Omental fat pad (tissue), 4 donors: ENCODE data around the gene COX6B2. TPM values are rescaled to one million over a fixed set of nuclear protein-coding genes. Genes with fewer than 3 reads are reported as not detected.

Experiments
- ATAC-seq: fragments of 150-250 bp; one replicate; pipeline ENCODE4 v1.9.1; 2016; ENCODE audit warnings: mild to moderate bottlenecking, moderate library complexity; ENCODE audit not compliant: low FRiP score
- DNase-seq: peaks from one replicate; pipeline ENCODE4 v3.0.0-alpha.2; 2019; ENCODE audit warnings: low spot score
- total RNA-seq, 4 donors: library from RNA; depleted of rRNA; stranded (reverse); fragments of >200 nt; gene quantifications; one replicate each; pipeline ENCODE4 v1.1.0, GENCODE V29; 2016
- TF ChIP-seq, protein P1 (sequence below), 3 donors: fragments of 450-650 bp; IDR thresholded peaks; one replicate each; pipeline ENCODE4 v1.5.1; 2016 to 2017; ENCODE audit warnings: antibody characterized with exemption in 3 of 3, mild to moderate bottlenecking in 3 of 3, moderate library complexity in 2 of 3

COX6B2 gene
- total RNA-seq, 4 donors from 2014 or later: 0.56 TPM; not detected in 3

DNA sequence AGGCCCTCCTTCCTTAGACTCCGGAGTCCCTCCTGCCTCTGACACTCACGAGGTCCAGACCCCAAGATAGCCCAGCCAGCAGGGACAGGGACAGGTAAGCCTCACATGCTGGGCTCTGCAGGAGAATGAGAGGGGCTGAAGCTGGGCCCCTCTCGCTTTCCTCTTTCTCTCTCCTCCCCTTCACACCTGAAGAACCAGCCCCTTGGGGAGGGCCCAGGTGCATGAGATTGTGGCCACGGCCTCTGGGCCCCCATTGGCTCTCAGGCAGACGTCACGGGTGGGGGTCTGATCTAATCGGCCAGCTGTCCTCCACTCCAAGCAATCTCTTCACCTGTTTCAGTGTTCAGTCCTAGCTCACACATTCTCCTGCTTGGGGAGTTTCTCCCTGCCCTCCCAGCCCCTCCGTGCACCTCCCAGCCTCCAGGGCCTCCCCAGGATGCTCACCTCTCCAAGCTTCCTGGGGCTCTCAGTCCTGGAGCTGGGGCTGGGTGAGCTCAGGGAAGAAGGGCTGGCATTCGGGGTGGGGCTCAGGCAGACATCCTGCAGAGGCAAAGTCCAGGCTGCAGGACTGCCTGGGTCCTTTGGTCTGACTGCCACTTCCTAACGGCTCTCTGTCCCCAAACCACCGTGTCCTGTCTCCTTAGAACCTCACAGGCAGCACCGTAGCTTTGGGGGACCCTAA, 32.2 kb downstream of the COX6B2 start:
- TF ChIP-seq, protein P1, sequence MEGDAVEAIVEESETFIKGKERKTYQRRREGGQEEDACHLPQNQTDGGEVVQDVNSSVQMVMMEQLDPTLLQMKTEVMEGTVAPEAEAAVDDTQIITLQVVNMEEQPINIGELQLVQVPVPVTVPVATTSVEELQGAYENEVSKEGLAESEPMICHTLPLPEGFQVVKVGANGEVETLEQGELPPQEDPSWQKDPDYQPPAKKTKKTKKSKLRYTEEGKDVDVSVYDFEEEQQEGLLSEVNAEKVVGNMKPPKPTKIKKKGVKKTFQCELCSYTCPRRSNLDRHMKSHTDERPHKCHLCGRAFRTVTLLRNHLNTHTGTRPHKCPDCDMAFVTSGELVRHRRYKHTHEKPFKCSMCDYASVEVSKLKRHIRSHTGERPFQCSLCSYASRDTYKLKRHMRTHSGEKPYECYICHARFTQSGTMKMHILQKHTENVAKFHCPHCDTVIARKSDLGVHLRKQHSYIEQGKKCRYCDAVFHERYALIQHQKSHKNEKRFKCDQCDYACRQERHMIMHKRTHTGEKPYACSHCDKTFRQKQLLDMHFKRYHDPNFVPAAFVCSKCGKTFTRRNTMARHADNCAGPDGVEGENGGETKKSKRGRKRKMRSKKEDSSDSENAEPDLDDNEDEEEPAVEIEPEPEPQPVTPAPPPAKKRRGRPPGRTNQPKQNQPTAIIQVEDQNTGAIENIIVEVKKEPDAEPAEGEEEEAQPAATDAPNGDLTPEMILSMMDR (IDR thresholded peaks at IDR 0.05): no peak
- ATAC-seq (no peak), DNase-seq (no peak)

DNA sequence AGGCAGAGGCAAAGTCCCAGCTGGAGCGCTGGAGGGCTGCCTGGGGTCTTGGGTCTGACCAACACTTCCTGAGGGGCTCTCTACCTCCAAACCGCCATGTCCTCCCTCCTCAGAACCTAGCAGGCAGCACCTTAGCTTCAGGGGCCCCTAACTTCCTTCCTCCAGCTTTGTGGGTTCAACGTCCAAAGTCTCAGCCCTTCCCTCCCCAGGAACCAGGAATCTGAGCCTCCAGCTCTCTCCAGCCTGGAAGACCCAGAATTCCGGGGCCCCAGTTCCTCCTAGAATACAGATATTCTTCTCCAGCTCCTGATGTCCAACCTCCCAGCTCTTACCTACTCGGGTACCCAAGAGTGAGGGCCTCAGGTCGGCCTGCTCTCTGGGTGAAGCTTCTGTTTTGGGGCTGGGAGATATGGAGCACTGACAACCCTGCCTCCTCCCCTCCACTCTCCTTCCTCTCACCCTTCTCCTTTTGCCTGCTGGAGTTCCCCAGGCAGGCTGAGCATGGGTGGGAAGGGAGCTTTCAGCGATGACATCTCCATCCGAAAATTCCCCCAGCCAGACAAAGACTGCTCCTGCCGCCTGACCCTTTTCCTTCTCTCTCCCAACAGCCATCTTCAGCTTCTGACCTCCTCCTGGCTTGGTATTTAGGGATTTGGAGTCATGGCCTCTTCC, 32.9 kb downstream of the COX6B2 start:
- DNase-seq (no peak), ATAC-seq (no peak)
- TF ChIP-seq, protein P1 (IDR thresholded peaks at IDR 0.05): no peak

DNA sequence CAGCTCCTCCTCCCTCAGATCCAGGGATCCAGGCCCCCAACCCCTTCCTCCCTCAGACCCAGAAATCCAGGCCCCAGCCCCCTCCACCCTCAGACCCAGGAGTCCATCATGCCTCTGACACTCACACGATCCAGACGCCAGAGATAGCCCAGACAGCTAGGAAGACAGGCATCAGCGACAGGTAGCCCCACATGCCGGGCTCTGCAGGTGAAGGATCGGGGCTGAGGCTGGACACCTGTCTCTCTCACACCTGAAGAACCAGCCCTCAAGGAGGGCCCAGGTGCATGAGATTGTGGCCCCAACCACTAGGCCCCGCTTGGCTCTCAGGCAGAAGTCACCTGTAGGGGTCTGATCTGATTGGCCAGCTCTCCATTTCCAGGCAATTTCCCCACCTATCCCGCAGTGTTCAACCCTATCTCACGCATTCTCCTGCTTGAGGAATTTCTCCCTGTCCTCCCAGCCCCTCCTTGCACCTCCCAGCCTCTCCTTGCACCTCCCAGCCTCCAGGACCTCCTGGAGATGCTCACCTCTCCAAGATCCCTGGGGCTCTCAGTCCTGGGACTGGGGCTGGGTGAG, 33.6 kb downstream of the COX6B2 start:
- TF ChIP-seq, protein P1 (IDR thresholded peaks at IDR 0.05): no peak
- no peak for DNase-seq
- ATAC-seq: no peak

DNA sequence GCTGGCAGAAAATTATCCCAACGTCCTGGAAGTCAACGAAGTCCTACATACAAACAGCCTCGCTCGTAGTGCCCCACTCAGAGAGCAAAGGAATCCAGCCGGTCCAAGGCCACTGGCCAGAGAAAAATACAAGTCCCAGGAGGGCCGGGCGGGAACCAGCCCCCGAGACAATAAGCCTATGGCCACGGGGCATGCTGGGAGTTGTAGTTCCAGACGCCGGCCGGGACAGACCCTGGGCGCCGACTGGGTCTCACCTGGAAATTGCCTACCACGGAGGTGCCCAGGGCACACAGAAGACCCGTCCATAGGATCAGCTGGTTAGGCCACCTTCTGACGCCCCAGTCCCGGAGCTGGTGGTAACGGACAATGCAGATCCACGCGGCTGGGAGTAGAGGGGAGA, 34.7 kb downstream of the COX6B2 start:
- TF ChIP-seq, protein P1 (IDR thresholded peaks at IDR 0.05): no peak
- ATAC-seq (peak; percentile 33), DNase-seq (no peak)

DNA sequence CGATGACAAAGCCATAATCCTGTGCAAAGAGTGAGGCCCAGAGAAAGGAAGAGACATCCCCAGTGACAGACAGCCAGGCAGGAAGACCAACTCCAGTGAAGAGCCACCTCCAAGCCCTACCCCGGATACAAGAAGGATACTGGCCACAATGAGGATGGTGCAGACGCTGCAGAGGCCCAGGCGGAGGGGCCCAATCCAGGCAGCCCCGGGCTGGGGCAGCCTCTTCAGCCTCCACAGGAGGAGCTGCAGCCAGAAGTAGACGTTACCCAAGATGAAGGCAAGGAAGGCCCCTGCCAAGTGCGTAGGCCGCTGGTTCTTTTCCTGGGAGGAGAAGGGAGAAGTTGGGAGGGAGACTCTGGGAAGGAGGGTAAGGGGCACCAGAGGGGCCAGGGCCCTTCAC, 37.9 kb downstream of the COX6B2 start:
- TF ChIP-seq, protein P1 (IDR thresholded peaks at IDR 0.05): no peak
- DNase-seq (no peak), ATAC-seq (no peak)

DNA sequence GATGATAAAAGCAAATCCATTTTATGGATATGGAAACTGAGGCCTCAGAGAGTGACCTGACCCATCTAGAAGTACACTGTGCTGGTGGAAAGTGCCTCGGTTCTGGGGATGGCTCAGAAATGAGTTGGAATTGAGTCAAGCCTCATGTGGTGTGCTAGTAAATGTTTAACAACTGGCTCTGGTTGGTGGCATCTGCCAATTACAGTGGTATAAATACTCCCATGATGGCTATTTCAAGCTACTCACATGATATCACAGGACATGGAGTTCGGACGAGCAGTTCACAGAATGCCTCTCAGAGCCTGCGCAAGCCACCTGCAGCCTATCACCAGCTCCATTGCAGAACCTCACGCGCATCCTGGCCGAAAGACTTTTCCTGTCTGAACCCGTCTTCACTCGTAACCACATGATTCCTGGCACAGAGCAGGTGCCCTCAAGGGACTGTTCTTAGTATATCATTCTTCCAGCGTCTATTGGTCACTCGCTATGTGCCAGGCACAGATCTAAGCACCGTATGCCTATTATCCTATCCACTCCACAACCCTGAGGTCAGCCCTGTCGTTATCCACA, 38.5 kb downstream of the COX6B2 start:
- no peak for ATAC-seq
- TF ChIP-seq, protein P1 (IDR thresholded peaks at IDR 0.05): no peak

More for the DNA sequence above, 38.5 kb downstream of the COX6B2 start:
- DNase-seq: no peak
